ENCODE results near the gene NEU4.
A peak's percentile ranks its signal among the peaks of the same experiment; 100 is the strongest.

The NEU4 gene

DNA sequence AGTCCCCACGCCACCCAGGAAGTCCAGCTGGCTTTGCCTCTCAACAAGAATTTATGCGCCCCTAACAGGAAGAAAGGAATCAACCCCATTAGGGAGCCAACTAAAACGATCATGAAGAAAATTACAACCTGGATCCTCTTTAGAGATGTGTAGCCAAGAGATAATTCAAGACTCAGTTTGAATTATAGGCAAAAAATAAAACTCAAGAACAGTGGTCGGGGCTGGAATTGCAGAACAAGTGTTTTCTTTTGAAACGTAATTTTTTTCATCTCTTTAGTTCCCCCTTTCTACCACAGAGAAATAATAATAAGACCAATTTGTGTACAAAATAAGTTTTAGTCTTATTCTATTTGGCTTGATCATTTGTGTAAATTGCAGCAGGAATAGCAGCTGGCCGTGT is 27.3 kb downstream of the NEU4 start:
- no peak overlapping the region for H3K9ac ChIP-seq (ENCODE audit: low read depth, low read length)

DNA sequence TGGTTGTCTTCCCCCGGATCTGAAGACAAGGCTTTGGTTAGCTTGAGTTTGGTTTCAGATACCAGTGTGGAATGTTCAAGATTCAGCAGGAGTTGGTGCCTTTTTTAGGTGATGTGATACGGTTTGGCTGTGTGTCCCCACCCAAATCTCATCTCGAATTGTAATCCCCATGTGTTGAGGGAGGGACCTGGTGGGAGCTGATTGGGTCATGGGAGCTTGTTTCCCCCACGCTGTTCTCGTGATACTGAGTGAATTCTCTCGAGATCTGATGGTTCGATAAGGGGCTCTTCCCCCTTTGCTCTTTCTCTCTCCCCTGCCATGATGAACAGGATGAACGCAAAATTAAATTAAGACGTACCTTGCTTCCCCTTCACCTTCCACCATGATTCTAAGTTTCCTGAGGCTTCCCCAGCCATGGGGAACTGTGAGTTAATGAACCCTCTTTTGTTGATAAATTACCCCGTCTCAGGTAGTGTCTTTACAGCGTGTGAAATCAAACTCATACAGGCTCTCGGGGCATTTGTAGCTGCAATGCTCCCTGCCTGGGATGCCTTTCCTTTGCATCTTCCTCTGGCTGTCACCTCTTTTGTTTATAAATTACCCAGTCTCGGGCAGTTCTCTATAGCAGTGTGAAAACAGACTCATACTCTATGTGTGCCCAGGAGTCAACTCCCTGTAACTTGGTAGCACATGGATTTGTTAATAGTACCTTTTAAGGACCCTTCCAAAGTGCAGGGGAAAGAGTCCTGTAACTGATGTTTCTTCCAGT is 28.4 kb downstream of the NEU4 start:
- H3K4me3 ChIP-seq (ENCODE audit: low read length), result no peak overlapping the region
- H3K36me3 ChIP-seq (ENCODE audit: insufficient read depth, low read length), result no peaks in the 10 kb centered on the region

More for the DNA sequence above, 27.3 kb downstream of the NEU4 start:
- Histone ChIP-seq H3K4me3 (ENCODE audit: low read length) (no peak overlapping the region), H3K4me1 (ENCODE audit: control insufficient read depth, insufficient read depth, low read length) (peaks cover 4% of the 10 kb centered on the region), H3K27me3 (ENCODE audit: control insufficient read depth, insufficient read depth, low read length) (peaks cover 44% of the 10 kb centered on the region), H3K36me3 (ENCODE audit: insufficient read depth, low read length) (no peaks in the 10 kb centered on the region), H3K4me2 (ENCODE audit: low read length) (no peak overlapping the region), H3K9me3 (replicated peaks; ENCODE audit: low read length) (no peaks in the 10 kb centered on the region)

DNA sequence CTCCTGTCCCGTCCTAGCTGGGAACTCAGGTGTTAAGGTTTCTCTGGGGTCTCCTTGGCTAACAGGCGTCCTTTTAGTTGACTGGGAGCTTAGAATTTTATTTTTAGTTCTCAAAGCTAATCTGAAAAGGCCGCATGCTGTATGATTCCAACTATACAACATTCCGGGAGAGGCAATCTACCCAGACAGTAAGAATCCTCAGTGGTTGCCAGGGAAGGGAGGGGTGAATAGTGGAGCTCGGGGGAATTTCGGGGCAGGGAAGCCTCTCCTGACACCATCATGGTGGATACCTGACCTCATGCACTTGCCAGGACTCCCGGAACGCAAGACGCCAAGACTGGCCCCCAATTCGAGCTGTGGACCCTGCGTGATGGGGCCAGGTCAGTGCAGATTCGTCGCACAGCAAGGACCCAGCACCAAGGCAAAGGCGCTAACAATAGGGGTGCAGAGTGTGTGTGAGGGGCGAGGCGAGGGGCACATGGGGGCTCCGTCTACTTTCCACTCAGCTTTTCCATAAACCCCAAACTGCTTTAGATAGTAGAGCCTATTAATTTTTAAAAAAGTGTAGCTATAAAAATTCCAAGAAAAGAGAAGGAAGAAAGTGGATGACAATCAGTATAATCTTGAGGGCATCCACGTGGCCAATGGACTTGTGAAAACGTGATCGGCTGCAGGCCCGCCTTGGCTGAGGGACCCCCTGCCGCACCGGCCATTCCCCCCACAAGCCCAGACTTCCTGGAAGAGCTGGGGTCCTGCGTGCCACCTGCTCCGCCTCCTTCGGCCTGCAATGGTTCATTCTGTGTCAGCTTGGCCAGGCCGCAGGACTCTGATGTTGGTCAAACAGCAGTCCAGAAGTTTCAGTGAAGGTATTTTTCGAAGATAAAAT is 32.4 kb downstream of the NEU4 start:
- no peak overlapping the region for H3K9ac ChIP-seq (ENCODE audit: low read depth, low read length)
- peaks cover 33% of the 10 kb centered on the region for H3K27me3 ChIP-seq (ENCODE audit: control insufficient read depth, insufficient read depth, low read length)
- H3K4me2 ChIP-seq (ENCODE audit: low read length), result no peak overlapping the region
- peaks cover 8% of the 10 kb centered on the region for H3K4me1 ChIP-seq (ENCODE audit: control insufficient read depth, insufficient read depth, low read length)
- no peaks in the 10 kb centered on the region for H3K36me3 ChIP-seq (ENCODE audit: insufficient read depth, low read length)
- no peaks in the 10 kb centered on the region for H3K9me3 ChIP-seq (replicated peaks; ENCODE audit: low read length)
- no peak overlapping the region for H3K4me3 ChIP-seq (ENCODE audit: low read length)

More for the DNA sequence above, 28.4 kb downstream of the NEU4 start:
- Histone ChIP-seq H3K4me2 (ENCODE audit: low read length) (no peak overlapping the region), H3K9ac (ENCODE audit: low read depth, low read length) (no peak overlapping the region), H3K4me1 (ENCODE audit: control insufficient read depth, insufficient read depth, low read length) (peaks cover 4% of the 10 kb centered on the region), H3K27me3 (ENCODE audit: control insufficient read depth, insufficient read depth, low read length) (peaks cover 41% of the 10 kb centered on the region), H3K9me3 (replicated peaks; ENCODE audit: low read length) (no peaks in the 10 kb centered on the region)

DNA sequence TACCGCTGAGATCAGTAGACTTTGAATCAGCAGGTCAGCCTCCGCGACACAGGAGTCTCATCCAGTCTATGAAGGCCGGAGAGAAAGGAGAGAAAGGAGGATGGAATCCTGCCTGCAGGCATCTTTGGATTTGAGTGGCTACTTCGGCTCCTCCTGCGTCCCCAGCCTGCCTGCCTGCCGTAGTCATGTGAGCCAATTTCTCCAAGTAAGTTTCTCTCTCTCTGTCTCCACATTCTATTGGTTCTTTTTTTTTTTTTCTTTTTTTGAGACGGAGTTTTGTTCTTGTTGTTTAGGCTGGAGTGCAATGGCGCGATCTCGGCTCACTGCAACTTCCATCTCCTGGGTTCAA is 33.0 kb downstream of the NEU4 start:
- H3K36me3 ChIP-seq (ENCODE audit: insufficient read depth, low read length), result no peaks in the 10 kb centered on the region
- H3K4me3 ChIP-seq (ENCODE audit: low read length), result no peak overlapping the region
- no peak overlapping the region for H3K9ac ChIP-seq (ENCODE audit: low read depth, low read length)
- H3K27me3 ChIP-seq (ENCODE audit: control insufficient read depth, insufficient read depth, low read length), result peaks cover 27% of the 10 kb centered on the region
- H3K4me2 ChIP-seq (ENCODE audit: low read length), result no peak overlapping the region
- peaks cover 8% of the 10 kb centered on the region for H3K4me1 ChIP-seq (ENCODE audit: control insufficient read depth, insufficient read depth, low read length)
- H3K9me3 ChIP-seq (replicated peaks; ENCODE audit: low read length), result no peaks in the 10 kb centered on the region

GRCh38 chr2:241842620-241843211 is 33.7 kb downstream of the NEU4 start:
- H3K36me3 ChIP-seq (ENCODE audit: insufficient read depth, low read length), result no peaks in the 10 kb centered on the region
- H3K9me3 ChIP-seq (replicated peaks; ENCODE audit: low read length), result no peaks in the 10 kb centered on the region
- no peak overlapping the region for H3K4me3 ChIP-seq (ENCODE audit: low read length)
- H3K4me2 ChIP-seq (ENCODE audit: low read length), result no peak overlapping the region
- peaks cover 20% of the 10 kb centered on the region for H3K27me3 ChIP-seq (ENCODE audit: control insufficient read depth, insufficient read depth, low read length)
- H3K9ac ChIP-seq (ENCODE audit: low read depth, low read length), result no peak overlapping the region
- H3K4me1 ChIP-seq (ENCODE audit: control insufficient read depth, insufficient read depth, low read length), result peaks cover 8% of the 10 kb centered on the region

- Histone ChIP-seq H3K4me1 (ENCODE audit: control insufficient read depth, insufficient read depth, low read length) (peaks cover 8% of the 10 kb centered on the region), H3K9me3 (replicated peaks; ENCODE audit: low read length) (no peaks in the 10 kb centered on the region), H3K4me3 (ENCODE audit: low read length) (no peak overlapping the region), H3K36me3 (ENCODE audit: insufficient read depth, low read length) (no peaks in the 10 kb centered on the region), H3K9ac (ENCODE audit: low read depth, low read length) (no peak overlapping the region), H3K4me2 (ENCODE audit: low read length) (no peak overlapping the region), H3K27me3 (ENCODE audit: control insufficient read depth, insufficient read depth, low read length) (peaks cover 12% of the 10 kb centered on the region)
Observed at GRCh38 chr2:241843321-241844065, 34.5 kb downstream of the NEU4 start.

- Histone ChIP-seq H3K4me1 (ENCODE audit: control insufficient read depth, insufficient read depth, low read length) (peaks cover 8% of the 10 kb centered on the region), H3K36me3 (ENCODE audit: insufficient read depth, low read length) (no peaks in the 10 kb centered on the region), H3K9me3 (replicated peaks; ENCODE audit: low read length) (no peaks in the 10 kb centered on the region), H3K27me3 (ENCODE audit: control insufficient read depth, insufficient read depth, low read length) (peaks cover 9% of the 10 kb centered on the region), H3K4me3 (ENCODE audit: low read length) (peak overlapping the region; percentile 63), H3K9ac (ENCODE audit: low read depth, low read length) (peak overlapping the region; percentile 73), H3K4me2 (ENCODE audit: low read length) (peak overlapping the region; percentile 83)
Observed at GRCh38 chr2:241844066-241844728, 35.2 kb downstream of the NEU4 start.

DNA sequence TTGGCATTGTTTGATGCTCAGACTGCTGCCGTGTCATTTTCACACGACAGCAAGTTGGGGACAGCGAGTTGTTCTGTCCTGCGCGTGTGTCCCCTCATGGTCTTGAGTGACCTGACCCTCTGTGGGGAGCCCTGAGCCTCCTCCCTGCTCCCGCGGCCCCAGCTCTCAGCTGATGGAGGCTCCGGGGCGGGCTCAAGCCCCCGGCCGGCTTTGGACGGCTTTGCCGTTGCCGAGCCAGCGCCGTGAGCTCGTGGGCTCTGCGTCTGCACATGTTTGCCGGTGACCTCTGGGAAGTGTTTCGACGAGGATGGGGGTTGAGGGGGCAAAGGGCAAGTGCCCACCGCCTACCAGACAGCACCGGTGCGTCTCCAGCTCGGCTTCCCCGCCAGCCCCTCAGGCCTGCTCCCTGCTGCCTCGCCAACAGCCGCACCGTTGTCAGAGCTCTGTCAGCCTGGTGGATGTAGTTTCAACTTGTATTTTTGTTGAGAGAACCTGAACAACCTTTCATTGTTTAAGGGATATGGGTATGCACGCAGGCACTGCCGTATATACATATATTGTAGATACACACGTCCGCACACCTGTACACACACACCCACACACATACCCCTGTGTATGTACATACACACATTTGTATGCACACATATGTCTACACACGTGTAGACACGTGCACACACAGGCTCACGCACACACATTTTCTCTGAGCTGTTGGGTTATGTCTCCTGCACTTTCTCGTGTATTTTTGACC is 36.0 kb downstream of the NEU4 start:
- Histone ChIP-seq H3K9ac (ENCODE audit: low read depth, low read length) (peak overlapping the region; percentile 73), H3K4me3 (ENCODE audit: low read length) (no peak overlapping the region)

GRCh38 chr2:241846406-241846805 is 37.4 kb downstream of the NEU4 start:
- Histone ChIP-seq H3K9me3 (replicated peaks; ENCODE audit: low read length) (no peaks in the 10 kb centered on the region), H3K4me1 (ENCODE audit: control insufficient read depth, insufficient read depth, low read length) (peaks cover 8% of the 10 kb centered on the region), H3K36me3 (ENCODE audit: insufficient read depth, low read length) (no peaks in the 10 kb centered on the region), H3K27me3 (ENCODE audit: control insufficient read depth, insufficient read depth, low read length) (peaks cover 4% of the 10 kb centered on the region), H3K9ac (ENCODE audit: low read depth, low read length) (no peak overlapping the region), H3K4me2 (ENCODE audit: low read length) (no peak overlapping the region), H3K4me3 (ENCODE audit: low read length) (no peak overlapping the region)

More for the DNA sequence above, 36.0 kb downstream of the NEU4 start:
- Histone ChIP-seq H3K4me2 (ENCODE audit: low read length) (peak overlapping the region; percentile 83), H3K4me1 (ENCODE audit: control insufficient read depth, insufficient read depth, low read length) (peaks cover 8% of the 10 kb centered on the region), H3K27me3 (ENCODE audit: control insufficient read depth, insufficient read depth, low read length) (peaks cover 6% of the 10 kb centered on the region), H3K9me3 (replicated peaks; ENCODE audit: low read length) (no peaks in the 10 kb centered on the region), H3K36me3 (ENCODE audit: insufficient read depth, low read length) (no peaks in the 10 kb centered on the region)
